HG03558 (cell line): ENCODE measurements around the gene PTRH2.

Experiments
- ATAC-seq: cut with Tn5 transposase; IDR thresholded peaks from one replicate; pipeline ENCODE4 v1.9.1; 2021; ENCODE audit warnings: moderate number of reproducible peaks; ENCODE audit not compliant: unreplicated experiment; ENCODE audit errors: extremely low read depth

Gene PTRH2

DNA sequence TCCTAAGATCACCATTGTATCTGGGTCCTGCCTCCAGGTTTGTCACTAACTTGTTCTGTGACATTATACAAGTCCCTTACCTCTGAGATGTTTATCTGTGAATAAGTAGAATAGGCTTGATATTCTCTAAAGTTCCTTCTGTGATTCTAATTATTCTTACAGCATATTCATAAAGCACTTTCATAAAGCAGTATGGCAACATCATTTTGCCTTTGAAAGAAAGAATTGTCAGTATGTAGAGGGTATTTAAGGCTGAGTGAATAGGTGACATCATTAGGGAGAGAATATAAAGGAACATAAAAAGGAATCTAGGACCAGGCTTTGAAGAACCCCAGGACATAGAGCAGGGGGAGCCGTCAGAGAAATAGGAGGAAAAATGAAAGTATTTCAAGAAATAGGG is 15.8 kb upstream of the PTRH2 start:
- no peak for ATAC-seq

- no peak for ATAC-seq
Observed at GRCh38 chr17:59722623-59723022, 15.4 kb upstream of the PTRH2 start.

DNA sequence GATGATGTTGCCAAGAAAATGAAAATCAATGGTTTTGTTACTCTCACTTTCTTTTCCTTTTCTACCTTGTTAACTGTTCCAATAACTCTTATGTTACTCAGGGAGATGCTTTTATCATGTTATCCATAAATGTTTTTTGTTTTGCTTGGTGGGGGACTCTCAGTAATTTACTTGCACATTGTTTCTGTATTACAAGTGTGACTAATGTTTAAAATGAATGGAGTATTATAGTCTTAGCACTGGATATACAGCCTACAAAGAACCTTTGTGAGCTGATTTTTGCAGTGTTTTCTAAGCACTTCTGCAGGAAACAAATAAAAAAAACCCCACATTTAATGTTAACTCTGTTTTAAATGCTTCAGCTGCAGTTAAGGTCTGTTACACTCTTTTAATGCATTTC is 12.3 kb upstream of the PTRH2 start:
- no peak for ATAC-seq

DNA sequence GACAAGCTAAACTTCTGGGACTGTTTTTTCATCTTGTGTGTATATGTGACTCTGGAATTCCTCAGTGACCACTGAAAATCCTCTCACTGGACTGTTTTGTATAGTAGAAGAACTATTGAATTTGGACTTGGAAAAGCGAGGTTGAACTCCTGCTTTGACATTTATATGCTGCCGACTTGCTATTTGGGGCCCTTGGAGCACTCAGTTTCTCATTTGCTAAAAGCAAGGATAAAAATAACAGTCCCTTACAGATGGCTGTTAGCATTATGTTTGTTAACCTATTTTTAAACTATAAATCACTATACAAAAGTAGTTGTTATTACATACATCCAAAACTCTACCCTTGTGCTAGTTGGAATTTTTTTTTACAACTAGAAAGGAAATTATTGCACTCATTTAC is 9.2 kb upstream of the PTRH2 start:
- no peak for ATAC-seq

GRCh38 chr17:59714255-59714654 is 7.0 kb upstream of the PTRH2 start:
- ATAC-seq, result no peak

DNA sequence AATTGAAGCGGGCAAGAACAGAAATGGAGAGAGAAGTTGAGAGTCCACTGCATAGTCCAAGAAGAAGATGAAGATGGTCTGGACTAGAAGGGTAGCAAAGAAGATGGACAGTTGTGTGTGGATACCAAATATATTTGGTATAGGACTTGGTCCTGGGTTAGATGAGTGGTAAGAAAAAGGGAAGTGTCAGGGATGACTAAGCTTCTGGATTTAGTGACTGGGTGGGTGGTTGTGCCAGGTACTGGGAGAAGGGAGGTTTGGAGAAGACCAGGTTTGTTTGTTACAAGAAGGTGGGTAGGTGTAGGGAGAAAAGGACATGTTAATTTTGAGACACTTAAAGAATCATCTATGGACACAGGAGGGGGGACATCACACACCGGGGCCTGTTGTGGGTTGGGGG is 5.6 kb upstream of the PTRH2 start:
- ATAC-seq, result no peak

DNA sequence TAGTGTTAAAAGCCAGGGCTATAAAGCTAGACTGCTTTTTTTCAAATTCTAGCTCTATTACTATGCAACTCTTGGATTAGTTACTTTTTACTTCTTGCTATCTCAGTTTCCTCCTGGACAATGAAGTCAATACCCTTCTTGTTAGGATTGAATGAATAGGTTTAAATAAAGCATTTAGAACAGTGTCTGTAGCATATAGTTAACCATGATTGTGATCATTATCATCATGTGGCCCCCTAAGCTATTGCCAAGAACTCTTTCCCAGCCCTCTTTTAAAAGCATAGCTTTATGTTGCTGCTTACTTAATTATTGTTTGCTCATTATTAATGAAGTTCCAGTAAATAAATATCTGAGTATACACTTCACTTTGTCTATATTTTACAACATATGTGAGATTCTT is 4.7 kb upstream of the PTRH2 start:
- ATAC-seq, result no peak

GRCh38 chr17:59707971-59708430 is 771 bp upstream of the PTRH2 start:
- no peak for ATAC-seq

- no peak for ATAC-seq
Observed at GRCh38 chr17:59702304-59702703, 4.9 kb downstream of the PTRH2 start.

DNA sequence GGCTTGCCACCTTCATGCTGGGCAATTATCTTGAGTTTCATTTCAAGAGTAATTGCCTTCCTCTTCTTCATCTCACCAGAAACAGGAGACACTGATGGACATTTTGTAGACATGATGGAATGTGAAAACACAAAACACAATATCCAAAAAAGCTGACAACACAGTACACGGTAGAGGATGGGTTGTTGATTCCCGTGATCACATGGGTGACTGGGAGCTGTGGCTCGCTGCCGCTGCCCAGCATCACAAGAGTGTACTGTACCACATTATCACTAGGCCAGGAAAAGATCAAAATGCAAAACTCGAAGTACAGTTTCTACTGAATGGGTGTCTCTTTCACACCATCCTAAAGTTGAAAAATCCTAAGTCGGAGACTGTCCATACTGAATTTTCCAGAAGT is 7.4 kb downstream of the PTRH2 start:
- ATAC-seq, result no peak

- no peak for ATAC-seq
Observed at GRCh38 chr17:59699218-59699617, 8.0 kb downstream of the PTRH2 start.

DNA sequence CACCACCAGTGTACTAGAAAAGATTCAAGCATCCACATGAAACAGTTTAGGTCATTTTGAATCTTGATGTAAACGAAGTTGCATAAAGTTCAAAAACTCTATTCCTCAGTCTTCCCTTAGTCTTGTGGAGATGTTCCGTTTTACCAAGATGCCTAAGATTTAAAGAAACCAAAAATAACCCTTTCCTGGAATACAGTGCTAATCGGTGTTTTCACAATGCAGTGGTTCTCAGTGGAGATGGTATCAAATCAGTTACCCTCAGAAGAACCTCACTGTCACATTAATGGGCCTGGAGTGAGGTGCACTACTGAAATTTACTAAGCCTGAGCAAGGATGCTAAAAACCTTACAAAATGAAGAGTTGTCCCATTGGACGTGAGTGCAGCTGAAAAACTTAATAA is 9.1 kb downstream of the PTRH2 start:
- ATAC-seq, result no peak

DNA sequence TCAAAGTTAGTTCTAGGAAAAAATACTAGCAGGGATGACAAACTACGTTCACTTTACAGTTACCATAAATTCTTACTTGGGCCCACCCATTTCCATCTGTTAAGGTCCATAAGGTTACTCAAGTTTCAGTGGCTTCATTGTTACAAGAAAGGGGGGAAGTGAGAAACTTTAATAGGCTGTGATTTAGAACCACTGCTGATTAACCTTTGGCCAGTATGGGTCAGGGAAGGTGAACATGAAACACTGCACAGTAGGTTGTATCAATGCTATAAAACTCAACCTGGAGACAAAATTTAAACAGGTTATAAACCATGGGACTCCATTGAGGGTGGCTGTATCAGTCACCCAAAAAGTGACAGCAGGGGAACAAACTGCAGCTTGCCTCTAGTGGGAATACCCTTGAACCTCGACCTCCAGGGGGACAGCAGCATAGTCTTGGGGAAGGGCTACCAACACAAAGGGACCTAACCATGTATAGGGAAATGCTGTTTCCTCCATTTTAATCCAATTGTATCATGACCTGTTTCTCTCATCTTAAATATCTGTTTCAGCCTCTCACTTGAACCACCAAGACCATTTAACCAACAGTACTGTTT is 10.4 kb downstream of the PTRH2 start:
- ATAC-seq, result no peak

DNA sequence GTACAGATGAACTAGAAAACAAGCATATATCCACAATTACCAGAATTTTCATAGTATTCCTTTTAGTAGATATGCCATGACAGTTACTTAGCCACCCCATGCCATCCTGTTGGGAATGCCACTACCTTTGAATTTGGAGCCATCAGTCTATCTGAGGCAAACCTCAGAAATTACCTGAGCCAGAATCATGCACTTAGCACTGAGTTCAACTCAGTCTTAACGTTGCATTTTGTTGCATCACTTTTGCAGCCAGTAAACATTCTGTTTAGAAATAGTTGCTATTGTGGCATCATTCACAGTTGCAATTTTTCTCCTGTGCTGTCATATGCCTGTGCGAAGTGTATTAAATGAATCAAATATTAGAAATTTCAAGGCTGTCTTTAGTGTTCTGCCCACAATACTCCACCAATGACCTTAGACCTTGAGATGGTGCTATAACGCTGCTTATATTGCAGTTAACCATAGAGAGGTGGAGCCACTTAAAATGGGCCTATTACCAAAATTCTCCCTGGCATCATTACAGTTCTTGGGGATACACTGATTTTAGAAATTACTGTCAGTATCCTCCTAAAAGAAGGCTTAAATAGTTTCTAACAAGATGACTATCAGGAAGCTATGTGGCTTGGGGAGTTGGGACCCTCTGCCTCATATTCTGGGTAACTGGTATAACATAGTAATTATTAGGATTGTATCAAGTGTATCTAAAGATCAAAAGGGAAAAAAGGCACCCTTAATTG is 11.1 kb downstream of the PTRH2 start:
- no peak for ATAC-seq

DNA sequence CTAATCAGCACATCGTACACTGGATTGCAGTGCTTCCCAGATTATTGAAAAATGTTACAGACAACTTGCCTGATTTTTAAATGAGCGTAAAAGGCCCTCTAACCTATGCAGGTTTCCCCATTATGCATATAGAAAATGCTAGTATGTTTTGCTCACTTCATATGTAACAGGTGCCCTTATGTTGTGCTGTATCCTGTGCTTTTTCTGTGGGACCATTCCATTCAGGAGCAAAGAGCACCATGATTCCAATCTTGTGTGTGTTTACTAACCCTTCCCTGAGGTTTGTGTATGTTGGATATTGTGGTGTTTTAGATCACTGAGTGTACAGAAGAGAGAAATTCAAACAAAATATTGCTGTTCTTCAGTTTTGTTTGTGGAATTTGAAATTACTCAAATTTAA is 12.9 kb downstream of the PTRH2 start:
- ATAC-seq, result no peak

- no peak for ATAC-seq
Observed at GRCh38 chr17:59693582-59693981, 13.6 kb downstream of the PTRH2 start.

DNA sequence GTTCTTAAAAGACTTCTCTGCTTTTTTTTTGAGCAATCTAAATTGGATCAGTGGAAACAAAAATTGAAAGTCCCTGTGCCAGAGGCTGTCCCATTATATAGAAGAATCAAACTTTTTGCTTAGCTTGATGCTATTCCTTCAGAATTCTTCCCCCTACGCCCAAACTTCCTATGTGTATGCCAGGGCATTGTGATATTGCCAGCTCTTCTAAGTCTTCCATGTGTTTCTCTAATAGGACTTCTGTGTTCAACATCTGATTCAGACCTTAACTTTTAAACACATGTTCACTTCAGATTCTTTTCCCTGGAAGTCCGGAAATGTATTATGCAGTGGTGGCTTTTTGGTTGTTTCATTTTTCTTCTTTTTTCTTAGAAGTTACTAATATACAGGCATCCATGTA is 18.7 kb downstream of the PTRH2 start:
- ATAC-seq, result no peak

DNA sequence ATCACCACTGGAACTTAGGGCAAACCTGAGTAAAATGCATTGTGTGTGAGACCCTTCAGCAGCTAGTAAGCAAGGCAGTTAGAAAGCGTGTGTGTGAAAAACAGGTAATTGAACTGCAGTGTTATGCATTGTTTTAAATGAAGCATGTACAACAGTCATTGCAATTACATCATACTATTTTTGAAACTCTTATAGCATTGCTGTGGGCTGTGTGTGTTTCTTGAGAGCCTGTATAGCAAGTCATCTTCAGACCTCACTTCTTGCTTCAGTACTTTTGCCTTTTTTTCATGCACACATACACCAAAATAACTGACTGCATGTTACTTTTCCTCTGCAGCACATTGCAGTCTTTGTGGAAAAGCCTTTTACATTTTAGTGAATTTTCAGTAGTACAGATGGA is 19.2 kb downstream of the PTRH2 start:
- ATAC-seq, result no peak

DNA sequence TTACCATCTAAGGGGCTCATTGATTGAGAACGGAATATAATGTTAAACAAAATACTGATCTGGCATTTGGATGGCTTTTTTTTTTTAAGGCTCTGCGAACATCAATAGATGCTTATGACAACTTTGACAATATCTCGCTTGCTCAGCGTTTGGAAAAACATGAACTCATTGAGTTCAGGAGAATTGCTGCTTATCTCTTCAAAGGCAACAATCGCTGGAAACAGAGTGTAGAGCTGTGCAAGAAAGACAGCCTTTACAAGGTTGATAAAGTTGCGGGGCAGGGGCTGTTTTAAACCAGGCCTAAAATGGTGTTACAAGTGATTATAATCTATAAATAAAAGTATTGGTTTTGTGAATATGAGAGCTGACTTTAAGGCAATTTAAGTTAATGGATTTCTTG is 22.3 kb downstream of the PTRH2 start:
- ATAC-seq, result no peak

DNA sequence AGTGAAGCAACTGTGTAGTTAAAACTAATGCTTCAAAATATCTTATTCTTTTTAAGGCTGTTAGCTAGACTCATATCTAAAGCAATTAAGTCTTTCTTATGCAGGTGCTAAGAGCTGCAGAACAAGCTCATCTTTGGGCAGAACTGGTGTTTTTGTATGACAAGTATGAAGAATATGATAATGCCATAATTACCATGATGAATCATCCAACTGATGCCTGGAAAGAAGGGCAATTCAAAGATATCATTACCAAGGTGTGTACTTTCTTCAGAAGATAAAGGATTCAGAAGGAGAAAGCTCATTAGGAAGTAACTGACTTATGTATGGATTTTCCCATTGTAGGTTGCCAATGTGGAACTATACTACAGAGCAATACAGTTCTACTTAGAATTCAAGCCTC is 23.9 kb downstream of the PTRH2 start:
- no peak for ATAC-seq

DNA sequence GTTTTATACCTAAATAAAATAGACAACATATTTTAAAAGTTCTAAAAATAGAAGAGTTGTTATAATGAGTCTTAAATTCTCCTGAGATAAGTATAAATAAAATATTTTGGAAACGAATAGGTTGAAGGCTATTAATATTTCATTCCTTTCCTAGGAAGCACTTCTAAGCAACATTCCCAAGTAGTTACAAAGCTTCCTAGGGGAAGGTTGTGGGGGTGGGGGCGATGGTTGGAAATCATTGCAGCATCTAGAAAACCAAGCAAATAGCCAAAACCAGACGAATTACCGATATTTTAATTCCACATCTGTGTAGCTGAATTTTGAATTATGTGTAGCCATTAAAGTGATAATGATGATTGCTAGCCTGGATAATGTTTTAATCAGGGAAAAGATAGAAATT is 26.9 kb downstream of the PTRH2 start:
- no peak for ATAC-seq

GRCh38 chr17:59678918-59679317 is 28.3 kb downstream of the PTRH2 start:
- no peak for ATAC-seq
